Measurements from ENCODE around the gene SLC16A3. TPM values are rescaled to one million over a fixed set of nuclear protein-coding genes. Genes with fewer than 3 reads are reported as not detected.

SLC16A3 gene
- total RNA-seq, 2 donors from 2014 or later: 76.0 to 113 TPM

DNA sequence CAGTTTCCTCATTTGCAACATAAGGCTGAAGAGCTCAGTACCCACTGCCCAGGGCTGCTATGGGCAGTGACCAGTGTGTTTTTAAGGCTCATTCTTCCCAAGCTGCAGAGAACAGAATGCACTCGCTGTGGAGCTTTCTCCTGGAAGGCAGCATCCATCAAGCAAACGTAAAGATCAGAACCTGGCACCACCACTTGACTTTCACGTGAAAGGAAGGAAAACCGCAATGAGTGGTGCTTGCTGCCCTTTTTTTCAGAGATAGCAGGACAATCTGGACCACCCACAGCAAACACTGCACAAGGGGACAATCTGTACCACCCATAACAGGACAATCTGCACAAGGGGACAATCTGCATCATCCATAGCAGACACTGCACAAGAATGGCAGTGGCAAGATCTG is 33.5 kb downstream of the SLC16A3 start:
- ATAC-seq (ENCODE audit: insufficient number of reproducible peaks, low FRiP score, low read depth): no peak
- Histone ChIP-seq H3K9me3 (no peaks in the 10 kb centered on the region), H3K27me3 (replicated peaks; ENCODE audit: insufficient read depth) (no peaks in the 10 kb centered on the region), H3K4me1 (ENCODE audit: control insufficient read depth in 1 of 2, low read depth in 2 of 2) (peaks cover 8 to 18% of the 10 kb centered on the region in 2 donors), H3K36me3 (peaks cover 64% of the 10 kb centered on the region), H3K27ac (no peak overlapping the region), H3K4me3 (no peak overlapping the region)
- no peak for DNase-seq (ENCODE audit: low spot score)
- TF ChIP-seq, protein P1, sequence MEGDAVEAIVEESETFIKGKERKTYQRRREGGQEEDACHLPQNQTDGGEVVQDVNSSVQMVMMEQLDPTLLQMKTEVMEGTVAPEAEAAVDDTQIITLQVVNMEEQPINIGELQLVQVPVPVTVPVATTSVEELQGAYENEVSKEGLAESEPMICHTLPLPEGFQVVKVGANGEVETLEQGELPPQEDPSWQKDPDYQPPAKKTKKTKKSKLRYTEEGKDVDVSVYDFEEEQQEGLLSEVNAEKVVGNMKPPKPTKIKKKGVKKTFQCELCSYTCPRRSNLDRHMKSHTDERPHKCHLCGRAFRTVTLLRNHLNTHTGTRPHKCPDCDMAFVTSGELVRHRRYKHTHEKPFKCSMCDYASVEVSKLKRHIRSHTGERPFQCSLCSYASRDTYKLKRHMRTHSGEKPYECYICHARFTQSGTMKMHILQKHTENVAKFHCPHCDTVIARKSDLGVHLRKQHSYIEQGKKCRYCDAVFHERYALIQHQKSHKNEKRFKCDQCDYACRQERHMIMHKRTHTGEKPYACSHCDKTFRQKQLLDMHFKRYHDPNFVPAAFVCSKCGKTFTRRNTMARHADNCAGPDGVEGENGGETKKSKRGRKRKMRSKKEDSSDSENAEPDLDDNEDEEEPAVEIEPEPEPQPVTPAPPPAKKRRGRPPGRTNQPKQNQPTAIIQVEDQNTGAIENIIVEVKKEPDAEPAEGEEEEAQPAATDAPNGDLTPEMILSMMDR (IDR thresholded peaks at IDR 0.05): no peak

DNA sequence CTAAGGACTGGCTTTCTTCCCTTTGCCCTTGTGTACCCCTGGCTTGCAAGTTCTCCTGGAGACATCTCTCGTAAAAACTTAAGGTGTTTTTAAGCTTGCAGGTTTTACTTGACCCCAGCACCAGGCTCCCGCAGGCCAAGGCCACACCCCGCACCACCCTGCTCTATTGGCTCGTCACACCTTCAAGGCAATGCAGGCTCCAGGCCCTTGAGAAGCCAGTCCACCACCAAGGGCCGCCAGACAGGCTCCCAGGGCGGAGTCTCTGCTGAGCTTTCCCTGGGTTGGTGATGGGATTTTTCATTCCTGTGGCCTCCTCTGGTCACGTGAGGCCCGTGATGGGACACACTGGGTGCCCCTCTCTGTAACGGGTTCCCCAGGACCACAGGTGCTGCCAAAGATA is 34.8 kb downstream of the SLC16A3 start:
- Histone ChIP-seq H3K27ac (no peak overlapping the region), H3K9me3 (no peaks in the 10 kb centered on the region), H3K27me3 (replicated peaks; ENCODE audit: insufficient read depth) (no peaks in the 10 kb centered on the region), H3K4me1 (ENCODE audit: control insufficient read depth in 1 of 2, low read depth in 2 of 2) (peaks cover 16 to 31% of the 10 kb centered on the region in 2 donors), H3K36me3 (peaks cover 63% of the 10 kb centered on the region), H3K4me3 (no peak overlapping the region)
- ATAC-seq (ENCODE audit: insufficient number of reproducible peaks, low FRiP score, low read depth) (no peak), DNase-seq (ENCODE audit: low spot score) (no peak)
- TF ChIP-seq, protein P1 (IDR thresholded peaks at IDR 0.05): no peak

DNA sequence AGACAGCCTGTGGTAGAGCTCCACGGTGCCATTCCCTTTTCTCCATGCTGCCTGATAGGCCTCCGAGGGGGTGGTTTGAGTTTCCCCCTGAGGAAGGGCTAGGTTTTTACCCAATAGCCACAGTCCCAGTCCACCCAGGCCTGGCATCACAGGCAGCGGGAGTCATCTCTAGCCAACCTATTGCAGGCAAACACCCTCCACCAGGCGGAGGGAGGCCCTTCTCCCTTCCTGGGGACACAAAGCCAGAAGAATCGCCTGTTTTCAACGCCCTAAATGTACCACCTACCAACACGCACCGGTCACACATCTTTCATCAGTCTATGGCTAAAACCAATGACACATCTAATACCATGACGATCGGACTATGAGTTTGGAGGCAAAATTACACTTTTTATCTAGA is 37.3 kb downstream of the SLC16A3 start:
- ATAC-seq (ENCODE audit: insufficient number of reproducible peaks, low FRiP score, low read depth) (no peak), DNase-seq (ENCODE audit: low spot score) (no peak)
- Histone ChIP-seq H3K27ac (peak overlapping the region; percentile 15 to 87), H3K4me1 (ENCODE audit: control insufficient read depth in 1 of 2, low read depth in 2 of 2) (peaks cover 28 to 55% of the 10 kb centered on the region in 2 donors), H3K4me3 (no peak overlapping the region), H3K36me3 (peaks cover 48% of the 10 kb centered on the region), H3K9me3 (no peaks in the 10 kb centered on the region), H3K27me3 (replicated peaks; ENCODE audit: insufficient read depth) (no peaks in the 10 kb centered on the region)
- TF ChIP-seq, protein P1 (IDR thresholded peaks at IDR 0.05): no peak

DNA sequence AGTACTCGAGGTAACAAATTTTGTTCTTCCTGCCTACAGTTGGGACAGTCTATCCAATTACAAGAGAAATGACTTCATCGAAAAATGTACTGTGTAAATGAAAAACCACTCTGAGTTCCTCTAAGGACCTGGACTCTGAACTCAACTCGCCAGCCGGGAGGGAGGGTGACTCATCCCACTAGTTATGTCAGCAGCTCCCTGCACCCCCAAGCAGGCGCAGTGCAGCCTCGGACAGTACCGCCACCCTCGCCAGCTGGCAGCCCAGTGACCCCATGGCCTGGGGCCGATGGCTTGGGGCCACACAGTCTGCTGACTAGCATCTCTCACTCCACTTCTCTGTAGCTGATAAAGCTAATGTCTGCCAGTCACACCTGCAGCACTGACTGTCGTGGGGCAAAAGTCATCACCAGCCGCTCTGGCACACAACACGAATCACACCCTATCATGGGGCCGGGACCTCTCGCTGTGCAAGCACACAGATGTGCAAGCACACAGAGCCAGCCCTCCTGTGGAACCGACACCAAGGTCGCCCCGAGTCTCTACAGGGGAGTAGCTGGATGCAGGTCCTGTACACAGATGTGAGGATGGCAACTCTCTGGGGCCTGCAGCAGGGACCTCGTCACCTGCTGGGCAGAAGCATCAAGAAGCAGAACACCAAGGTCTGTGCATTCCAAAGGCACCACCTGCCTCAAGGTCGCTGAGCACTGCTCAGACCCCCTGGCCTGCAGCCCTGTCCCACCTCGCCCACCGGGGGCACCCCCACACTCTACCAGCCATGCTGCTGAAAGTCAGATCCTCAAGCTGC is 38.9 kb downstream of the SLC16A3 start:
- Histone ChIP-seq H3K27ac (peak overlapping the region; percentile 86 to 87), H3K4me1 (ENCODE audit: control insufficient read depth in 1 of 2, low read depth in 2 of 2) (peaks cover 39 to 69% of the 10 kb centered on the region in 2 donors), H3K9me3 (no peaks in the 10 kb centered on the region), H3K4me3 (peak overlapping the region; percentile 40), H3K27me3 (replicated peaks; ENCODE audit: insufficient read depth) (no peaks in the 10 kb centered on the region), H3K36me3 (peaks cover 42% of the 10 kb centered on the region)
- DNase-seq (ENCODE audit: low spot score) (peak; percentile 87), ATAC-seq (ENCODE audit: insufficient number of reproducible peaks, low FRiP score, low read depth) (peak; percentile 91)
- TF ChIP-seq, protein P1 (IDR thresholded peaks at IDR 0.05): no peak

DNA sequence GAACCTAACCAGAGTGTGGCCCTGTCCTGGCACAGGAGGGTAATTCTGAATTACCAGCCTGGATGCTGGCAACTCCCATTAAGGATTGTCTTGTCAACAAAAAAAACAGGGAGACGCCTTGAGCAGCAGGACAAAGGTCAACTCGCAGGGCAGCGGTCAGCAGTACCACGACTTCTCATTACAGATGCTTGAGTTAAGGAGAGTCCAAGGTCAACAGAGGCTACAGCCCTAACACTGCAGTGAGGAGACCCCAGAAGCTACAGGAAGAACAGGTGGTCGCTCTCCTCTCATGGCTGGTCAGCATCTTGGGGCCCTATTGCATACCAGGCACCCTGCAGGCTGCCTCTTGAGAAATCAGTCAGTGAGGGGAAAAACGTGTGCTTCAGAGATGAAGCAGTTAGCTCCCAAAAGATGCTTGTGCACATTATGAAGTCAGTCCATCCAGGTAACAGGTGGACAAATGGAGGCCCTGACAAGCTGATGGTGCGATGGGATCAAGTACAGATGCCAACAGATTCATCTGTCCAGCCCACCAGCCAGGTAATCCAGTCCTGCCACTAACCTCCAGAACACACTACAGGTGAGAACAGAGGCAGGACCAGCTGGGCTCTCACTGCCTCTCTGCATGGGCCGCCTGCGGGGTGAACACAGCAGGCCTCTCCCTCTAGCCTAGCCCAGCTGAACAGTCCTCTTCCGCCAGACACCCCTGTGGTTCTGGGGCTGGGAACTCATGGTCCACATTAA is 40.5 kb downstream of the SLC16A3 start:
- TF ChIP-seq, protein P1 (IDR thresholded peaks at IDR 0.05): no peak
- Histone ChIP-seq H3K4me1 (ENCODE audit: control insufficient read depth in 1 of 2, low read depth in 2 of 2) (peaks cover 45 to 76% of the 10 kb centered on the region in 2 donors), H3K27ac (no peak overlapping the region), H3K4me3 (no peak overlapping the region), H3K27me3 (replicated peaks; ENCODE audit: insufficient read depth) (no peaks in the 10 kb centered on the region), H3K9me3 (no peaks in the 10 kb centered on the region), H3K36me3 (peaks cover 26% of the 10 kb centered on the region)
- DNase-seq (ENCODE audit: low spot score) (no peak), ATAC-seq (ENCODE audit: insufficient number of reproducible peaks, low FRiP score, low read depth) (no peak)

All from thoracic aorta (tissue), 2 donors.